ENCODE data around the gene APOL6. TPM values are rescaled to one million over a fixed set of nuclear protein-coding genes. Genes with fewer than 3 reads are reported as not detected.
"Not testable (repeated sequence)": the region's sequence is repeated elsewhere in the genome, so short reads cannot be mapped to it uniquely, and the experiment has no call there.

Gene APOL6
- total and polyA plus RNA-seq, 7 donors, result 0.87 to 9.5 (median 2.4) TPM

DNA sequence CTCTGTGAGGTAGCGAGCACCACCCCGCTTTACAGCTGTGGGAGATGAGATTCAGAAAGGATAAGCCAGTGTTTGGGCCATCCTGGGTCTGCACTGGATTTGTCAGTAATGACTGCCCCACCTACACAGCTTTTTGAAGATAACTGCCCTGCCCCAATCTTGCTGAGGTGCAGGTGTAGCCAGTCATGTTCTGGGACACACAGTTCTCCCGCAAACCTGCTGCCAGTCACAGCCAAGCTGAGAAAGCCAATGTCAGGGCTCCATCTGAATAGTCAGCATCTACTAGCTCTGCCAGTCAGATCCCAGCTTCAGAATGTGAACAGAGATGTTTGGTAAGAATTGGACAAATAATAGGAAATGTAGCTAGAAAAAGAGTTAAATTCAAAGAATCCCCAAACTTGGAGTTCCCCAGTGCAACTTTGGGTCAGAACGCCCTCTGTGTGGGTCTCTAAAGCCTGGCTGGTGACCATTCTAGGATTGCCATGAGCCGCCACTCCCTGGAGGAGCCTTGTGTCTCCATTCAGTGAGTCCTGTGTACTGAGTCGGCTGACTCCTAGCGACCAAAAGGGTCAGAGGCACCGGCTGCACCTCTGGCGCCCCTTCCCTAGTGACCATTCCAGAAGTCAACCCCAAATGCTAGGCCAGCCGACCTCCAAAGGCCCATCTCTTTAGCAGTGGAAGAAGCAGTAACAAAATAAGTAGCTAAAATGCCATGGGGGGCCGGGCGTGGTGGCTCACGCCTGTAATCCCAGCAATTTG is 28.7 kb upstream of the APOL6 start:
- intact Hi-C loops (cut with DNase I), result loop anchor here (5.0 to 10.0 kb wide), 4 partner anchors 215 to 503 kb away; no protein-coding TSS in a partner anchor
- ATAC-seq (no peak), DNase-seq (no peak)
- peak overlapping the region; percentile 93 for H3K27ac ChIP-seq
- no peaks in the 10 kb centered on the region for H3K27me3 ChIP-seq (ENCODE audit: insufficient read depth in 3 of 3, low read length in 2 of 3)
- H3K4me3 ChIP-seq, result peak overlapping the region; percentile 22
- TF ChIP-seq CTCF (IDR thresholded peaks at IDR 0.05), result no peak
- peaks cover 0 to 6% of the 10 kb centered on the region in 2 donors for H3K36me3 ChIP-seq (ENCODE audit: insufficient read depth in 1 of 2, low read depth in 1 of 2)
- H3K9me3 ChIP-seq, result no peaks in the 10 kb centered on the region
- WGBS, 3 donors, result 73 to 85% (median 80%) methylated on average over 13 of the region's 13 CpGs
- H3K4me1 ChIP-seq, result peaks cover 51% of the 10 kb centered on the region

GRCh38 chr22:35620624-35621251 is 27.5 kb upstream of the APOL6 start:
- Histone ChIP-seq H3K36me3 (ENCODE audit: insufficient read depth in 1 of 2, low read depth in 1 of 2) (no peaks in the 10 kb centered on the region), H3K4me3 (peak overlapping the region; percentile 58), H3K9me3 (no peaks in the 10 kb centered on the region), H3K27me3 (ENCODE audit: insufficient read depth in 3 of 3, low read length in 2 of 3) (no peaks in the 10 kb centered on the region), H3K4me1 (peaks cover 51% of the 10 kb centered on the region), H3K27ac (peak overlapping the region; percentile 93)
- DNase-seq, result peak in 1 of 2 donors; percentile 63
- 37 to 57% (median 48%) methylated on average over 15 of the region's 15 CpGs for WGBS, 3 donors
- peak; percentile 31 to 65 (median 52) for ATAC-seq
- intact Hi-C loops (cut with DNase I), result loop anchor here (5.0 to 10.0 kb wide), 3 partner anchors 214 to 502 kb away; no protein-coding TSS in a partner anchor
- no peak for TF ChIP-seq CTCF (IDR thresholded peaks at IDR 0.05)

DNA sequence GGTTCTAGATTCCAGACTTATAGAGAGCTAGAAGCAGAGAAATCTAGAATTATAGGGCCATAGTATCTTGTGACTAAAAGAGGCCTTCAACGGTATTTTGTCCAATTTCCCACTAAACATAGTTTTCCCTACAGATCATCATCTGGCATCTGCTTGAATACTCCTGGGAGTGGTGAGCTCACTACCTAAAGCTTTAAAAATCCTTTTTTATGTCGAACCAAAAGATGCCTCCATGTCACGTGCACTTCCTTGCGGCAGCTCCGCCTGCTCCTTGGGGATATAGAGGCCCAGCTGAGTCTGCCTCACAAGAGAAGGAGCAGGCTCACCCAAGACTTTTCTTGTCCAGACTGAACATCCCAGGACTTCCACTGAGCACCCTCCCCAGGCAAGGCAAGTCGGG is 26.8 kb upstream of the APOL6 start:
- Histone ChIP-seq H3K4me3 (peak overlapping the region; percentile 58), H3K4me1 (peaks cover 51% of the 10 kb centered on the region), H3K9me3 (no peaks in the 10 kb centered on the region), H3K36me3 (ENCODE audit: insufficient read depth in 1 of 2, low read depth in 1 of 2) (no peaks in the 10 kb centered on the region), H3K27me3 (ENCODE audit: insufficient read depth in 3 of 3, low read length in 2 of 3) (no peaks in the 10 kb centered on the region), H3K27ac (peak overlapping the region; percentile 93)
- ATAC-seq (no peak), DNase-seq (peak in 1 of 2 donors; percentile 48)
- 27 to 50% (median 33%) methylated on average over 6 of the region's 6 CpGs for WGBS, 3 donors
- no peak for TF ChIP-seq CTCF (IDR thresholded peaks at IDR 0.05)
- intact Hi-C loops (cut with DNase I), result loop anchor here (5.0 to 10.0 kb wide), 3 partner anchors 213 to 501 kb away; no protein-coding TSS in a partner anchor

DNA sequence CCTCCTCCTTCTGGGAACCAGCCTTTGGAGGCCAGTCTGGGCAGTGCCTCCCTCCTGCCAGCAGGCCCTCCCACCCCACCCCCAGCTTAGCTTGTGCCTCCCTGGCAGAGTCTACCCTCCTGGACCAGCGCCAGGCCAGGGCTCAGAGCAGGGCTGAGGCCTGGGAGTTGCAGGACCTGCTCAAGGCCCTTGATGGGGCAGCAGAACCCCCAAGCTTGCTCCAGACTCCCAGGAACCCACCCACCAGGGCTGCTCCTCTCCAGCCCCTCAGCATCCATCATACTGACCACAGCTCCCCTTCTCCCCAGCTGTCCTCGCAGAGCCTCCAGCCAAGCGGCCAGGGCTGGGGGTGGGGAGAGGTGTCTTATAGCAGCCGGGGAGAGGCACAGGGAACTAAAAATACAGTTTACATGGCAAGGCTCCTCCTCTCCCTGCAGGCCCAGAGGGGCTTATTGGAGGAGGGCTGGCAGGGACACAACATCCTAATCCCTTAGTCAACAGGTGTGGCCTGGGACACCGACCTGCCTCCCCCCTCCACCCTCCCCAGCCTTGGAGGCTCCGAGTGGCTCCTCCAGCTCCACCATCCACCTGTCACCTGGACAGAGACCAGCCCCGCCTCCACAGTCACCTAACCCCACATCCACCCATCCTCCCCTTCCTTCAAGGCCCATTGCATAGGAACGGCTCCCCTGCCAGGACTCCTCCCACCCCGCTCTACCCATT is 25.9 kb upstream of the APOL6 start:
- 28 to 29% (median 29%) methylated on average over 5 to 9 of the region's 9 CpGs for WGBS, 3 donors
- H3K4me1 ChIP-seq, result peaks cover 51% of the 10 kb centered on the region
- ATAC-seq, result peak; percentile 77 to 84 (median 79)
- H3K36me3 ChIP-seq (ENCODE audit: insufficient read depth in 1 of 2, low read depth in 1 of 2), result no peaks in the 10 kb centered on the region
- peak; percentile 79 to 90 for DNase-seq
- H3K9me3 ChIP-seq, result no peaks in the 10 kb centered on the region
- intact Hi-C loops (cut with DNase I), result loop anchor here (2.0 to 10.0 kb wide), 5 partner anchors 36 to 500 kb away; no protein-coding TSS in a partner anchor
- H3K27ac ChIP-seq, result peak overlapping the region; percentile 93
- H3K4me3 ChIP-seq, result peak overlapping the region; percentile 58
- no peaks in the 10 kb centered on the region for H3K27me3 ChIP-seq (ENCODE audit: insufficient read depth in 3 of 3, low read length in 2 of 3)
- TF ChIP-seq CTCF (IDR thresholded peaks at IDR 0.05), result no peak

DNA sequence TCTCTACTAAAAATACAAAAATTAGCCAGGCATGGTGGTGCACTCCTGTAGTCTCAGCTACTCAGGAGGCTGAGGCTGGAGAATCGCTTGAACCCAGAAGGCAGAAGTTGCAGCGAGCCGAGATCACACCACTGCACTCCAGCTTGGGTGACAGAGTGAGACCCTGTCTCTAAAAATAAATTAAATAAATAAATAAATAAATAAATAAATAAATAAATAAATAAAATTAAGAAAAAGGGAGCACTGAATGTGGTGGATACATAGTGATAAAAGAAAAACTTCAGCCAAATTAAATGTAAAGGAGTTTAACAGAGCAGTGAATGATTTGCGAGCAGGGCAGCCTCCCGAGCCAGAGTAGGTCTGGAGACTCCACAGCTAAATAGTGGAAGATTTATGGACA is 24.4 kb upstream of the APOL6 start:
- not testable (repeated sequence) for ATAC-seq; H3K27ac ChIP-seq; DNase-seq; H3K9me3 ChIP-seq; H3K4me3 ChIP-seq; H3K36me3 ChIP-seq (ENCODE audit: insufficient read depth in 1 of 2, low read depth in 1 of 2); H3K27me3 ChIP-seq (ENCODE audit: insufficient read depth in 3 of 3, low read length in 2 of 3)
- intact Hi-C loops (cut with DNase I), result loop anchor here (2.0 to 10.0 kb wide), 5 partner anchors 37 to 498 kb away; no protein-coding TSS in a partner anchor
- peaks cover 40% of the 10 kb centered on the region for H3K4me1 ChIP-seq
- WGBS, 3 donors, result 92 to 96% (median 93%) methylated on average over 5 of the region's 5 CpGs
